PC-9 (cell line): ENCODE results near the gene OSTM1.

Experiments used
- EZH2 ChIP-seq: fragments of 200-600 bp; sonication (generic); IDR thresholded peaks from 2 replicates; pipeline ENCODE4 v1.8.0; 2017; ENCODE audit warnings: antibody characterized with exemption, low read depth
- TF ChIP-seq, protein P1 (sequence below): fragments of 200-600 bp; sonication (generic); conservative IDR thresholded peaks from 2 replicates; pipeline ENCODE4 v1.6.1; 2017; ENCODE audit warnings: mixed run types, antibody characterized with exemption, mild to moderate bottlenecking, moderate library complexity

DNA sequence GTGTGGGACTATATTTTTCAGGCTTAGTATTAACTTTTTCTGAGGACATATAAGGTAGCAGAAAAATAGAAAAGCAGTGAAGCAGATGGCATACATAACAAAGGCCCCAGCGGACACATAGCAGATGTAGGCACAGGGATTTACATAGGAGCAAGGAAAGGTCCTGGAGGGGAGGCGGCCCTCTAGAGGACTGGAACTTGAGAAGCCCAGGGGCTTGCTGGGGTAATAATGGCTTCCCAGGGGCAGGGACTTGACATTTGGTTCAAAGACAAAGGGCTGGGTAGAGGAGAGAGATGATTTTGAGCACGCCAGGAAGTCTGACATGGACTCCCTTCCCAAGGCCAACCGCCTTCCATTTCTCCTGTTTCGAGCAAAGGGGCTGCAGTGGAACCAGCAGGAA lies 31.7 kb upstream of the OSTM1 start:
- TF ChIP-seq, protein P1, sequence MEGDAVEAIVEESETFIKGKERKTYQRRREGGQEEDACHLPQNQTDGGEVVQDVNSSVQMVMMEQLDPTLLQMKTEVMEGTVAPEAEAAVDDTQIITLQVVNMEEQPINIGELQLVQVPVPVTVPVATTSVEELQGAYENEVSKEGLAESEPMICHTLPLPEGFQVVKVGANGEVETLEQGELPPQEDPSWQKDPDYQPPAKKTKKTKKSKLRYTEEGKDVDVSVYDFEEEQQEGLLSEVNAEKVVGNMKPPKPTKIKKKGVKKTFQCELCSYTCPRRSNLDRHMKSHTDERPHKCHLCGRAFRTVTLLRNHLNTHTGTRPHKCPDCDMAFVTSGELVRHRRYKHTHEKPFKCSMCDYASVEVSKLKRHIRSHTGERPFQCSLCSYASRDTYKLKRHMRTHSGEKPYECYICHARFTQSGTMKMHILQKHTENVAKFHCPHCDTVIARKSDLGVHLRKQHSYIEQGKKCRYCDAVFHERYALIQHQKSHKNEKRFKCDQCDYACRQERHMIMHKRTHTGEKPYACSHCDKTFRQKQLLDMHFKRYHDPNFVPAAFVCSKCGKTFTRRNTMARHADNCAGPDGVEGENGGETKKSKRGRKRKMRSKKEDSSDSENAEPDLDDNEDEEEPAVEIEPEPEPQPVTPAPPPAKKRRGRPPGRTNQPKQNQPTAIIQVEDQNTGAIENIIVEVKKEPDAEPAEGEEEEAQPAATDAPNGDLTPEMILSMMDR, result no peak
- TF ChIP-seq EZH2, result no peak
